CD14-positive monocyte (primary cell): ENCODE data around the gene ANO4. TPM values are rescaled to one million over a fixed set of nuclear protein-coding genes. Genes with fewer than 3 reads are reported as not detected.

Experiments
- DNase-seq, 3 donors: peaks; one replicate each; pipeline ENCODE4 v3.0.0-alpha.2; 2011 to 2022
- H2AFZ ChIP-seq: 2 replicates; pipeline ENCODE4 v1.6.0; 2012; ENCODE audit warnings: mild to moderate bottlenecking, low read depth, low read length, inconsistent platforms; ENCODE audit not compliant: insufficient read depth, poor library complexity, severe bottlenecking
- H3K27ac ChIP-seq, 2 donors: 1 replicate in 1 of 2; 2 replicates in 1 of 2; pipeline ENCODE4 v1.5.1; 2012 to 2013; ENCODE audit warnings: low read length in 2 of 2, control low read depth in 1 of 2, inconsistent platforms in 1 of 2, low read depth in 1 of 2, mild to moderate bottlenecking in 1 of 2
- H3K27me3 ChIP-seq, 2 donors: one replicate each; pipeline versions ENCODE4 v1.6.0 to v1.6.1; 2011 to 2013; ENCODE audit warnings: low read length in 2 of 2; ENCODE audit not compliant: control insufficient read depth in 2 of 2, insufficient read depth in 2 of 2
- H3K36me3 ChIP-seq, 2 donors: replicated peaks in 1 of 2; 1 replicate in 1 of 2; 2 replicates in 1 of 2; pipeline versions ENCODE4 v1.5.1 to v1.6.1; 2012 to 2013; ENCODE audit warnings: low read length in 2 of 2, control low read depth in 1 of 2, inconsistent platforms in 1 of 2, mild to moderate bottlenecking in 1 of 2; ENCODE audit not compliant: insufficient read depth in 2 of 2, control insufficient read depth in 1 of 2
- H3K4me1 ChIP-seq, 2 donors: 1 replicate in 1 of 2; 2 replicates in 1 of 2; pipeline versions ENCODE4 v1.5.1 to v1.6.1; 2012 to 2013; ENCODE audit warnings: low read length in 2 of 2, control low read depth in 1 of 2, inconsistent platforms in 1 of 2, mild to moderate bottlenecking in 1 of 2, moderate library complexity in 1 of 2; ENCODE audit not compliant: insufficient read depth in 2 of 2, control insufficient read depth in 1 of 2
- H3K4me2 ChIP-seq: replicated peaks from 2 replicates; pipeline ENCODE3; 2012; ENCODE audit warnings: low read length, moderate library complexity, mild to moderate bottlenecking; ENCODE audit not compliant: poor library complexity, severe bottlenecking; ENCODE audit errors: extremely low read depth
- H3K4me3 ChIP-seq, 3 experiments: fragments of 200-600 bp in 1 of 3; sonication (generic) in 1 of 3; replicated peaks in 1 of 3; 1 replicate in 2 of 3; 2 replicates in 1 of 3; pipeline ENCODE4 v1.5.1; 2011 to 2013; ENCODE audit warnings: low read length in 3 of 3, mild to moderate bottlenecking in 3 of 3, control low read depth in 2 of 3, low read depth in 2 of 3, inconsistent platforms in 1 of 3, moderate library complexity in 1 of 3
- H3K79me2 ChIP-seq: 2 replicates; pipeline ENCODE4 v1.6.0; 2012; ENCODE audit warnings: mild to moderate bottlenecking, control low read depth, inconsistent platforms, low read length, moderate library complexity; ENCODE audit not compliant: insufficient read depth
- H3K9ac ChIP-seq: 2 replicates; pipeline ENCODE4 v1.6.0; 2017; ENCODE audit warnings: low read length, mild to moderate bottlenecking; ENCODE audit not compliant: insufficient read depth, poor library complexity, severe bottlenecking
- H3K9me3 ChIP-seq, 2 donors: replicated peaks in 1 of 2; 1 replicate in 1 of 2; 2 replicates in 1 of 2; pipeline versions ENCODE4 v1.5.1 to v1.6.1; 2012 to 2013; ENCODE audit warnings: low read length in 2 of 2, control low read depth in 1 of 2; ENCODE audit not compliant: control insufficient read depth in 1 of 2, insufficient read depth in 1 of 2
- H4K20me1 ChIP-seq: 2 replicates; pipeline ENCODE4 v1.6.0; 2012; ENCODE audit warnings: mild to moderate bottlenecking, low read length, control low read depth, moderate library complexity; ENCODE audit not compliant: insufficient read depth
- H3K27ac Mint-ChIP-seq, 7 donors: one replicate each; pipeline ENCODE4 v1.8.0; 2020; ENCODE audit warnings: mild to moderate bottlenecking in 7 of 7, mixed read lengths in 7 of 7, moderate library complexity in 6 of 7, inconsistent platforms in 2 of 7
- H3K27me3 Mint-ChIP-seq, 3 donors: one replicate each; pipeline ENCODE4 v1.8.0; 2021 to 2022; ENCODE audit warnings: low read depth in 3 of 3, mild to moderate bottlenecking in 3 of 3, mixed read lengths in 3 of 3, moderate library complexity in 3 of 3, inconsistent platforms in 1 of 3
- H3K36me3 Mint-ChIP-seq, 2 donors: one replicate each; pipeline ENCODE4 v1.8.0; 2020; ENCODE audit warnings: mixed read lengths in 2 of 2, inconsistent platforms in 1 of 2, mild to moderate bottlenecking in 1 of 2
- H3K4me1 Mint-ChIP-seq: one replicate; pipeline ENCODE4 v1.8.0; 2020; ENCODE audit warnings: mild to moderate bottlenecking, mixed read lengths
- H3K4me3 Mint-ChIP-seq, 2 donors: one replicate each; pipeline ENCODE4 v1.8.0; 2020; ENCODE audit warnings: mild to moderate bottlenecking in 2 of 2, mixed read lengths in 2 of 2, moderate library complexity in 1 of 2
- H3K9me3 Mint-ChIP-seq, 7 donors: one replicate each; pipeline ENCODE4 v1.8.0; 2020 to 2022; ENCODE audit warnings: mixed read lengths in 7 of 7, mild to moderate bottlenecking in 6 of 7, moderate library complexity in 6 of 7, inconsistent platforms in 2 of 7
- WGBS: methylation state at CpG from one replicate; pipeline ENCODE4 v1.1.5; 2013; ENCODE audit warnings: missing lambda C conversion rate; ENCODE audit not compliant: insufficient coverage; 5-methylcytosine and 5-hydroxymethylcytosine counted together
- intact Hi-C, 2 donors: fragments of 100-400 bp; cut with micrococcal nuclease; formaldehyde crosslinking; loops; one replicate each; pipeline versions ENCODE4 v1.15.0 to v1.15.1; 2023
- polyA plus RNA-seq, 3 donors: library from polyadenylated mRNA; depleted of rRNA in 1 of 3; unstranded in 2 of 3; stranded (reverse) in 1 of 3; fragments of 300-500 nt in 2 of 3; fragments of >200 nt in 1 of 3; fragmentation: Illumina TruSeq in 2 of 3; gene quantifications; 1 replicate in 2 of 3; 2 replicates in 1 of 3; pipeline ENCODE4 v1.2.3, GENCODE V29; 2012 to 2021
- TF ChIP-seq, protein P1 (sequence below): fragments of 200-600 bp; IDR thresholded peaks from one replicate; pipeline ENCODE4 v1.8.0; 2022; ENCODE audit warnings: antibody characterized with exemption, mild to moderate bottlenecking

ANO4 gene
- polyA plus RNA-seq, 3 donors, result not detected

DNA sequence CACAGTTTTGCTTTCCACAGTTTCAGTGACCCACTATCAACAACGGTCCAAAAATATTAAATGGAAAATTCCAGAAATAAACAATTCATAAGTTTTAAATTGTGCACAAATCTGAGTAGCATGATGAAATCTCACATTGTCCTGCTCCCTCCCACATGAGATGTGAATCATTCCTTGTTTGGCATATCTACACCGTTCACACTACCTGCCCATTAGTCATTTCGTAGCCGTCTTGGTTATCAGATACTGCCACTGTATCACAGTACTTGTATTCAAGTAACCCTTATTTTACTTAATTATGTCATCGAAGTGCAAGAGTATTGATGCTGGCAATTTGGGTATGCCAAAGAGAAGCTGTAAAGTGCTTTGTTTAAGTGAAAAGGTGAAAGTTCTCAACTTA lies 270.1 kb downstream of the ANO4 start:
- Histone ChIP-seq H3K4me3 (no peak overlapping the region), H3K27me3 (no peaks in the 10 kb centered on the region), H3K9ac (no peak overlapping the region), H3K36me3 (no peaks in the 10 kb centered on the region), H3K79me2 (no peaks in the 10 kb centered on the region), H3K4me2 (no peak overlapping the region), H4K20me1 (no peaks in the 10 kb centered on the region), H3K4me1 (no peaks in the 10 kb centered on the region), H2AFZ (no peak overlapping the region), H3K27ac (no peak overlapping the region), H3K9me3 (peaks cover 0 to 11% of the 10 kb centered on the region in 2 donors)
- no peak overlapping the region for H3K4me3 Mint-ChIP-seq
- H3K27ac Mint-ChIP-seq, result no peak overlapping the region
- TF ChIP-seq, protein P1, sequence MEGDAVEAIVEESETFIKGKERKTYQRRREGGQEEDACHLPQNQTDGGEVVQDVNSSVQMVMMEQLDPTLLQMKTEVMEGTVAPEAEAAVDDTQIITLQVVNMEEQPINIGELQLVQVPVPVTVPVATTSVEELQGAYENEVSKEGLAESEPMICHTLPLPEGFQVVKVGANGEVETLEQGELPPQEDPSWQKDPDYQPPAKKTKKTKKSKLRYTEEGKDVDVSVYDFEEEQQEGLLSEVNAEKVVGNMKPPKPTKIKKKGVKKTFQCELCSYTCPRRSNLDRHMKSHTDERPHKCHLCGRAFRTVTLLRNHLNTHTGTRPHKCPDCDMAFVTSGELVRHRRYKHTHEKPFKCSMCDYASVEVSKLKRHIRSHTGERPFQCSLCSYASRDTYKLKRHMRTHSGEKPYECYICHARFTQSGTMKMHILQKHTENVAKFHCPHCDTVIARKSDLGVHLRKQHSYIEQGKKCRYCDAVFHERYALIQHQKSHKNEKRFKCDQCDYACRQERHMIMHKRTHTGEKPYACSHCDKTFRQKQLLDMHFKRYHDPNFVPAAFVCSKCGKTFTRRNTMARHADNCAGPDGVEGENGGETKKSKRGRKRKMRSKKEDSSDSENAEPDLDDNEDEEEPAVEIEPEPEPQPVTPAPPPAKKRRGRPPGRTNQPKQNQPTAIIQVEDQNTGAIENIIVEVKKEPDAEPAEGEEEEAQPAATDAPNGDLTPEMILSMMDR, result no peak
- H3K36me3 Mint-ChIP-seq, result no peaks in the 10 kb centered on the region
- intact Hi-C loops, result no loop called here
- no peaks in the 10 kb centered on the region for H3K4me1 Mint-ChIP-seq
- DNase-seq, result no peak
- peaks cover 0 to 3% (median 0%) of the 10 kb centered on the region in 3 donors for H3K27me3 Mint-ChIP-seq
- WGBS, result no CpG with 5 or more reads among the region's 5 CpGs
- H3K9me3 Mint-ChIP-seq, result peaks cover 0 to 13% (median 5%) of the 10 kb centered on the region in 7 donors

DNA sequence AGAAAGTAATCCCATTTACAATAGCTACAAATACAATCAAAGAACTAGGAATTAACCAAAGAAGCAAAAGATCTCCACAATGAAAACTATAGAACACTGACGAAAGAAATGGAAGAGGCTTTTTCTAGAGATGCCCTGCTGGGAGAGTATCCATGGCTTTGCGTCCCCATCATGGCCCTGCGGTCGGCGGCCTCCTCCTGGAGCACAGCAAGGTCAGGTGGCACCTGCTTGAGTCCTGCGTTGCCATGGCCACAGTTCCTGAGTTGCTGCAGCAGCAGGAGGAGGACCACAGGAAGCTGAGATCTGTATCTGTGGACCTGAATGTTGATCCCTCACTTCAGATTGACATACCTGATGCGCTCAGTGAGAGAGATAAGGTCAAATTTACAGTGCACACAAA lies 271.9 kb downstream of the ANO4 start:
- Mint-ChIP-seq H3K27ac (no peak overlapping the region), H3K9me3 (peaks cover 0 to 10% (median 7%) of the 10 kb centered on the region in 7 donors)
- intact Hi-C loops, result no loop called here

More for the DNA sequence above, 271.9 kb downstream of the ANO4 start:
- no peak for DNase-seq
- WGBS, result 84% methylated on average over 5 of the region's 7 CpGs
- TF ChIP-seq, protein P1, result no peak
- H3K36me3 ChIP-seq, result no peaks in the 10 kb centered on the region
- no peaks in the 10 kb centered on the region for H3K36me3 Mint-ChIP-seq
- H3K27ac ChIP-seq, result no peak overlapping the region
- no peak overlapping the region for H3K4me2 ChIP-seq
- H3K9me3 ChIP-seq, result peaks cover 0 to 11% of the 10 kb centered on the region in 2 donors
- H3K79me2 ChIP-seq, result no peaks in the 10 kb centered on the region
- no peaks in the 10 kb centered on the region for H3K27me3 ChIP-seq
- H3K4me1 ChIP-seq, result no peaks in the 10 kb centered on the region
- H3K27me3 Mint-ChIP-seq, result peaks cover 0 to 3% (median 0%) of the 10 kb centered on the region in 3 donors
- no peak overlapping the region for H3K4me3 ChIP-seq
- no peaks in the 10 kb centered on the region for H4K20me1 ChIP-seq
- no peak overlapping the region for H3K9ac ChIP-seq
- no peak overlapping the region for H2AFZ ChIP-seq
- H3K4me1 Mint-ChIP-seq, result no peaks in the 10 kb centered on the region
- H3K4me3 Mint-ChIP-seq, result no peak overlapping the region
